Mesothelial cell of epicardium (in vitro differentiated cells): ENCODE results near the gene C2CD5. TPM values are rescaled to one million over a fixed set of nuclear protein-coding genes. Genes with fewer than 3 reads are reported as not detected.

Experiments
- DNase-seq, 2 experiments: peaks; one replicate each; pipeline ENCODE4 v3.0.0; 2021; ENCODE audit warnings: low spot score in 2 of 2; ENCODE audit not compliant: unreplicated experiment in 2 of 2
- H3K27ac Mint-ChIP-seq: 2 replicates; pipeline ENCODE4 v1.8.0; 2021; ENCODE audit warnings: mixed read lengths
- H3K27me3 Mint-ChIP-seq: 2 replicates; pipeline ENCODE4 v1.8.0; 2021; ENCODE audit warnings: low read depth, mixed read lengths
- H3K36me3 Mint-ChIP-seq: 2 replicates; pipeline ENCODE4 v1.8.0; 2021; ENCODE audit warnings: mixed read lengths
- H3K4me1 Mint-ChIP-seq: 2 replicates; pipeline ENCODE4 v1.8.0; 2021; ENCODE audit warnings: mixed read lengths
- H3K4me3 Mint-ChIP-seq: 2 replicates; pipeline ENCODE4 v1.8.0; 2021; ENCODE audit warnings: mild to moderate bottlenecking, moderate library complexity, mixed read lengths
- H3K9me3 Mint-ChIP-seq: 2 replicates; pipeline ENCODE4 v1.8.0; 2021; ENCODE audit warnings: mixed read lengths
- total RNA-seq: library from RNA; stranded (reverse); gene quantifications from 3 replicates; pipeline ENCODE4 v1.2.1, GENCODE V29; 2021
- TF ChIP-seq, protein P1 (sequence below): fragments of 200-600 bp; sonication (generic); IDR thresholded peaks from one replicate; pipeline ENCODE4 v1.5.0; 2021; ENCODE audit warnings: antibody characterized with exemption; ENCODE audit not compliant: unreplicated experiment

Gene C2CD5
- total RNA-seq, 1 donor from 2014 or later = 46.0 TPM

- Mint-ChIP-seq H3K4me3 (no peak overlapping the region), H3K36me3 (peaks cover 15% of the 10 kb centered on the region), H3K27me3 (no peaks in the 10 kb centered on the region), H3K9me3 (no peaks in the 10 kb centered on the region), H3K27ac (no peak overlapping the region), H3K4me1 (peaks cover 4% of the 10 kb centered on the region)
- DNase-seq = no peak
- TF ChIP-seq, protein P1, sequence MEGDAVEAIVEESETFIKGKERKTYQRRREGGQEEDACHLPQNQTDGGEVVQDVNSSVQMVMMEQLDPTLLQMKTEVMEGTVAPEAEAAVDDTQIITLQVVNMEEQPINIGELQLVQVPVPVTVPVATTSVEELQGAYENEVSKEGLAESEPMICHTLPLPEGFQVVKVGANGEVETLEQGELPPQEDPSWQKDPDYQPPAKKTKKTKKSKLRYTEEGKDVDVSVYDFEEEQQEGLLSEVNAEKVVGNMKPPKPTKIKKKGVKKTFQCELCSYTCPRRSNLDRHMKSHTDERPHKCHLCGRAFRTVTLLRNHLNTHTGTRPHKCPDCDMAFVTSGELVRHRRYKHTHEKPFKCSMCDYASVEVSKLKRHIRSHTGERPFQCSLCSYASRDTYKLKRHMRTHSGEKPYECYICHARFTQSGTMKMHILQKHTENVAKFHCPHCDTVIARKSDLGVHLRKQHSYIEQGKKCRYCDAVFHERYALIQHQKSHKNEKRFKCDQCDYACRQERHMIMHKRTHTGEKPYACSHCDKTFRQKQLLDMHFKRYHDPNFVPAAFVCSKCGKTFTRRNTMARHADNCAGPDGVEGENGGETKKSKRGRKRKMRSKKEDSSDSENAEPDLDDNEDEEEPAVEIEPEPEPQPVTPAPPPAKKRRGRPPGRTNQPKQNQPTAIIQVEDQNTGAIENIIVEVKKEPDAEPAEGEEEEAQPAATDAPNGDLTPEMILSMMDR = no peak
Measured at GRCh38 chr12:22518060-22518719, 26.2 kb downstream of the C2CD5 start.

GRCh38 chr12:22514875-22515274, 29.5 kb downstream of the C2CD5 start:
- no peak overlapping the region for H3K4me3 Mint-ChIP-seq
- H3K4me1 Mint-ChIP-seq = peaks cover 4% of the 10 kb centered on the region
- no peaks in the 10 kb centered on the region for H3K9me3 Mint-ChIP-seq
- no peak for DNase-seq
- H3K36me3 Mint-ChIP-seq = peaks cover 8% of the 10 kb centered on the region
- TF ChIP-seq, protein P1 = no peak
- no peaks in the 10 kb centered on the region for H3K27me3 Mint-ChIP-seq
- H3K27ac Mint-ChIP-seq = no peak overlapping the region

- Mint-ChIP-seq H3K36me3 (peaks cover 20% of the 10 kb centered on the region), H3K27ac (no peak overlapping the region), H3K27me3 (no peaks in the 10 kb centered on the region), H3K4me1 (no peaks in the 10 kb centered on the region), H3K9me3 (no peaks in the 10 kb centered on the region), H3K4me3 (no peak overlapping the region)
- no peak for DNase-seq
- TF ChIP-seq, protein P1 = no peak
Measured at GRCh38 chr12:22505826-22506225, 38.5 kb downstream of the C2CD5 start.

DNA sequence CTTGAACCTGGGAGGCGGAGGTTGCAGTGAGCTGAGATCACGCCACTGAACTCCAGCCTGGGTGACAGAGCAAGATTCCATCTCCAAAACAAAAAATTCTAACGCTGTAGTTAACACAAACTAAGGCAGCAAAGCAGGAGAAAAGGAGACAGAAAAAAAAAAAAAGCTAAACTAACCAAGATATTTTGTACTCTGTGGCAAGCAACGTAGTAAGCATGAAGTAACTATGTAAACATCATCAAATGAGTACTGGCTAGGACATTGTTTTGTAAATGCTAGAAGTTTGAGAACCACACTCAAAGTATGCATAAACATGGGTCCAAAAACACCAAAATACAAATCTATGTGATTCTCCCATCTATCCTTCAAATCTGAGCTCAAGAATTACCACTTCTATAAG, 44.2 kb downstream of the C2CD5 start:
- H3K36me3 Mint-ChIP-seq = peaks cover 17% of the 10 kb centered on the region

GRCh38 chr12:22499445-22499844, 44.9 kb downstream of the C2CD5 start:
- Mint-ChIP-seq H3K27ac (no peak overlapping the region), H3K9me3 (no peaks in the 10 kb centered on the region), H3K36me3 (peaks cover 13% of the 10 kb centered on the region), H3K4me1 (peaks cover under 1% of the 10 kb centered on the region), H3K27me3 (no peaks in the 10 kb centered on the region), H3K4me3 (no peak overlapping the region)
- TF ChIP-seq, protein P1 = no peak
- no peak for DNase-seq

More for the DNA sequence above, 44.2 kb downstream of the C2CD5 start:
- Mint-ChIP-seq H3K4me1 (no peaks in the 10 kb centered on the region), H3K27ac (no peak overlapping the region), H3K4me3 (no peak overlapping the region), H3K27me3 (no peaks in the 10 kb centered on the region), H3K9me3 (no peaks in the 10 kb centered on the region)
- TF ChIP-seq, protein P1 = no peak
- DNase-seq = no peak
